Neural cell (in vitro differentiated cells): Measurements from ENCODE around the gene KRTCAP2. TPM values are rescaled to one million over a fixed set of nuclear protein-coding genes. Genes with fewer than 3 reads are reported as not detected.
A peak's percentile ranks its signal among the peaks of the same experiment; 100 is the strongest.

Source experiments
- H2AFZ ChIP-seq: fragments of 200-600, 300-800 bp; sonication (generic), shearing (Covaris generic); 2 replicates; pipeline ENCODE4 v1.6.0; 2014; ENCODE audit warnings: low read depth, mild to moderate bottlenecking, antibody characterized with exemption, low read length, moderate library complexity
- H3F3A ChIP-seq: fragments of 200-600 bp; shearing (Covaris generic); 2 replicates; pipeline ENCODE4 v1.6.1; 2016; ENCODE audit warnings: mild to moderate bottlenecking, moderate library complexity, mixed read lengths, antibody characterized with exemption, low read length; ENCODE audit not compliant: insufficient read depth, poor library complexity, severe bottlenecking
- H3K27ac ChIP-seq: fragments of 200-600, 300-800 bp; sonication (generic), shearing (Covaris generic); 2 replicates; pipeline ENCODE4 v1.5.1; 2014; ENCODE audit warnings: mild to moderate bottlenecking, low read length, moderate library complexity
- H3K27me3 ChIP-seq: fragments of 300-800, 200-600 bp; sonication (generic), shearing (Covaris generic); 2 replicates; pipeline ENCODE4 v1.6.0; 2014; ENCODE audit warnings: mild to moderate bottlenecking, low read depth, low read length, moderate library complexity; ENCODE audit not compliant: insufficient read depth
- H3K36me3 ChIP-seq: fragments of 300-800, 200-600 bp; sonication (generic), shearing (Covaris generic); 2 replicates; pipeline ENCODE4 v1.5.1; 2014; ENCODE audit warnings: mild to moderate bottlenecking, antibody characterized with exemption, low read length, moderate library complexity; ENCODE audit not compliant: insufficient read depth
- H3K4me2 ChIP-seq: fragments of 300-800, 200-600 bp; sonication (generic), shearing (Covaris generic); 2 replicates; pipeline ENCODE4 v1.6.0; 2014; ENCODE audit warnings: mild to moderate bottlenecking, low read length
- H3K4me3 ChIP-seq: fragments of 300-800, 200-600 bp; sonication (generic), shearing (Covaris generic); 2 replicates; pipeline ENCODE4 v1.5.1; 2014; ENCODE audit warnings: mild to moderate bottlenecking, low read length, moderate library complexity
- H3K79me2 ChIP-seq: fragments of 200-600 bp; shearing (Covaris generic); replicated peaks from 2 replicates; pipeline ENCODE4 v1.6.0; 2014; ENCODE audit warnings: mild to moderate bottlenecking, low read length, moderate library complexity; ENCODE audit not compliant: insufficient read depth
- H3K9ac ChIP-seq: fragments of 300-800, 200-600 bp; sonication (generic), shearing (Covaris generic); 2 replicates; pipeline ENCODE4 v1.6.1; 2016; ENCODE audit warnings: mild to moderate bottlenecking, low read length, mixed read lengths
- H3K9me2 ChIP-seq: fragments of 200-600 bp; shearing (Covaris generic); 2 replicates; pipeline ENCODE4 v1.6.1; 2016; ENCODE audit warnings: mild to moderate bottlenecking, low read length, mixed read lengths; ENCODE audit not compliant: insufficient read depth
- H3K9me3 ChIP-seq: fragments of 200-600, 300-800 bp; sonication (generic), shearing (Covaris generic); 2 replicates; pipeline ENCODE4 v1.6.1; 2016; ENCODE audit warnings: mild to moderate bottlenecking, mixed run types, low read length, moderate library complexity, mixed read lengths
- H4K20me1 ChIP-seq: fragments of 200-600 bp; shearing (Covaris generic); 2 replicates; pipeline ENCODE4 v1.6.1; 2016; ENCODE audit warnings: mild to moderate bottlenecking, mixed run types; ENCODE audit not compliant: insufficient read depth
- CTCF ChIP-seq: fragments of 450-650 bp; IDR thresholded peaks from 2 replicates; pipeline ENCODE4 v1.5.1; 2014; ENCODE audit warnings: antibody characterized with exemption, mild to moderate bottlenecking, moderate library complexity; ENCODE audit not compliant: poor library complexity, severe bottlenecking
- EP300 ChIP-seq: fragments of 450-650 bp; conservative IDR thresholded peaks from 2 replicates; pipeline ENCODE4 v1.6.1; 2014; ENCODE audit warnings: antibody characterized with exemption, mild to moderate bottlenecking, moderate library complexity; ENCODE audit not compliant: poor library complexity, severe bottlenecking
- MXI1 ChIP-seq: fragments of 450-650 bp; conservative IDR thresholded peaks from 2 replicates; pipeline ENCODE4 v1.6.1; 2014; ENCODE audit warnings: antibody characterized with exemption, mild to moderate bottlenecking; ENCODE audit not compliant: poor library complexity, severe bottlenecking
- POLR2AphosphoS5 ChIP-seq: IDR thresholded peaks from 2 replicates; pipeline ENCODE4 v1.6.1; 2012
- RAD21 ChIP-seq: fragments of 450-650 bp; conservative IDR thresholded peaks from 2 replicates; pipeline ENCODE4 v1.6.1; 2014; ENCODE audit warnings: antibody characterized with exemption, mild to moderate bottlenecking, moderate library complexity
- REST ChIP-seq: IDR thresholded peaks from 2 replicates; pipeline ENCODE4 v1.6.1; 2012; ENCODE audit warnings: borderline replicate concordance
- SMC3 ChIP-seq: fragments of 450-650 bp; conservative IDR thresholded peaks from 2 replicates; pipeline ENCODE4 v1.6.1; 2014; ENCODE audit warnings: antibody characterized with exemption, mild to moderate bottlenecking, moderate library complexity; ENCODE audit not compliant: poor library complexity
- TAF1 ChIP-seq: IDR thresholded peaks from 2 replicates; pipeline ENCODE4 v1.6.1; 2012; ENCODE audit warnings: low read depth
- polyA plus RNA-seq: library from polyadenylated mRNA; depleted of rRNA; stranded (reverse); fragments of >200 nt; gene quantifications from 2 replicates; pipeline ENCODE4 v1.2.3, GENCODE V29; 2014

KRTCAP2 gene
- polyA plus RNA-seq, 1 donor from 2014 or later: 175 TPM

DNA sequence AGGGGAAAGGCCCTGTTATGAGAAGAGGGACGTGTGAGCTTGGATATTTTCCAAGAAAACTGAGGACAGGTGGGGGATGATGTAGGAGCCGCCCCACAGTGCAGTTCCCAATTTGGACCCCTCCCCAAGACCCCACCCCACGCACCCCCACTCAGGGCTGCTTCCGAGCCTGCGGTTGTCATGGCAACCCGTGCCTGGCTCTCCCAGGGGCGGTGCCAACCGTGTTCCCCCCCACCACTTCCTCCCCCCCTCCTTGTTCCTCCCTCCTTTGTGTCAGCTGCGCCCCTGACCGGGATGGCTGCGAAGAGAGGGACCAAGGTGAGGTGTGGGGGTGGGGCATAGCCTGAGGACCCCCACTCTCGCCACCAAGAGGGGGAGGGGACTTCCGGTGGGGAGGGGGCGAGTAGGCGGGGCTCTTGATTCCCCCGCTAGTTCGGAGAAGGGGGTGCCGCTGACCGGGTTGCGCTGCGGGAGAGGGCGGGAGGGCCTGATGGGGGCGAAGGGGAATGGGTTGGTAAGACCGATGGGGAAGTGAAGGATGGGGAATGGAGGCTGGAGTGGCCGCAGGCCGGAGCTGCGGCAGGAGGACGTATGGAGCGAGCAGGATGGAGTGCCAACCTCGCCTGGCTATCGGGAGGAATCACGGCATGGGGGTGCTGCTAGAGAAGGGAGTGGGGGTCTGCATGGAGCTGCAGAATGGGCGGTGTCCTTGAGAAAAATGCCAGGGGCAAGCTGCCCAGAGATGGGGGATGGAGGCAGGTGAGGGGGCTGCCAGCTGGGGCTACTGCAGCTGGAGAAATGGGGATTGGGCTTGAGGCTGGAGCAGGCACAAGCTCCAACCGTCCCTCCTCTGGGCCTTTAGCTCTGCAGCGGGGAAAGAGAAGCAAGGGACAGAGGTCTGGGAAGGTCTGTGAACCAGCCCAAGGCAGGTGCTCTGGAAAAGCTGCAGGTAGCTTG lies 1.5 kb upstream of the KRTCAP2 start:
- Histone ChIP-seq H3F3A (peaks cover 5% of the 10 kb centered on the region), H3K27ac (peak overlapping the region; percentile 99), H3K4me2 (peak overlapping the region; percentile 91), H3K36me3 (peaks cover 13% of the 10 kb centered on the region), H4K20me1 (no peaks in the 10 kb centered on the region), H3K79me2 (peaks cover 37% of the 10 kb centered on the region), H3K9ac (peak overlapping the region; percentile 100), H3K4me3 (peak overlapping the region; percentile 93), H3K27me3 (no peaks in the 10 kb centered on the region), H3K9me3 (no peaks in the 10 kb centered on the region), H2AFZ (peak overlapping the region; percentile 65), H3K9me2 (no peaks in the 10 kb centered on the region)
- no peak for TF ChIP-seq SMC3
- no peak for TF ChIP-seq RAD21
- TF ChIP-seq POLR2AphosphoS5: peak; percentile 86
- peak; percentile 10 for TF ChIP-seq TAF1

- Histone ChIP-seq H3K9me3 (no peaks in the 10 kb centered on the region), H2AFZ (peak within 1 kb of the TSS; percentile 85)
- TF ChIP-seq MXI1: peak; percentile 3
- TF ChIP-seq TAF1: peak; percentile 75
- no peak for TF ChIP-seq CTCF
- TF ChIP-seq POLR2AphosphoS5: peak; percentile 90
- peak; percentile 71 for TF ChIP-seq REST
- TF ChIP-seq EP300: no peak
Observed at GRCh38 chr1:155173478-155174323, 597 bp upstream of the KRTCAP2 start, which contains the start of gene TRIM46. TSS of gene TRIM46 (plus strand) at chr1:155173849. CDS start at chr1:155173967, 118 bp downstream.

More at GRCh38 chr1:155173478-155174323, 597 bp upstream of the KRTCAP2 start, which contains the start of gene TRIM46:
- peaks cover 37% of the 10 kb centered on the region for H3K79me2 ChIP-seq
- peak within 1 kb of the TSS; percentile 99 for H3K27ac ChIP-seq
- H3K9me2 ChIP-seq: no peaks in the 10 kb centered on the region
- H4K20me1 ChIP-seq: no peaks in the 10 kb centered on the region
- H3K4me2 ChIP-seq: peak within 1 kb of the TSS; percentile 91
- H3F3A ChIP-seq: peaks cover 5% of the 10 kb centered on the region
- no peaks in the 10 kb centered on the region for H3K27me3 ChIP-seq
- H3K9ac ChIP-seq: peak within 1 kb of the TSS; percentile 100
- H3K36me3 ChIP-seq: peaks cover 13% of the 10 kb centered on the region
- H3K4me3 ChIP-seq: peak within 1 kb of the TSS; percentile 93
